AG09309 (cell line): ENCODE measurements around the gene TGM3.

Experiments
- DNase-seq: peaks from one replicate; pipeline ENCODE4 v3.0.0-alpha.2; 2010; ENCODE audit warnings: low read depth
- H3K4me3 ChIP-seq: 2 replicates; pipeline ENCODE4 v1.5.1; 2011; ENCODE audit warnings: mild to moderate bottlenecking, low read depth, low read length, moderate library complexity; ENCODE audit not compliant: control insufficient read depth
- TF ChIP-seq, protein P1 (sequence below): IDR thresholded peaks from 2 replicates; pipeline ENCODE4 v1.5.1; 2011; ENCODE audit warnings: mild to moderate bottlenecking, low read depth, low read length, inconsistent platforms; ENCODE audit not compliant: insufficient read depth, control insufficient read depth; ENCODE audit errors: missing control alignments

The TGM3 gene

DNA sequence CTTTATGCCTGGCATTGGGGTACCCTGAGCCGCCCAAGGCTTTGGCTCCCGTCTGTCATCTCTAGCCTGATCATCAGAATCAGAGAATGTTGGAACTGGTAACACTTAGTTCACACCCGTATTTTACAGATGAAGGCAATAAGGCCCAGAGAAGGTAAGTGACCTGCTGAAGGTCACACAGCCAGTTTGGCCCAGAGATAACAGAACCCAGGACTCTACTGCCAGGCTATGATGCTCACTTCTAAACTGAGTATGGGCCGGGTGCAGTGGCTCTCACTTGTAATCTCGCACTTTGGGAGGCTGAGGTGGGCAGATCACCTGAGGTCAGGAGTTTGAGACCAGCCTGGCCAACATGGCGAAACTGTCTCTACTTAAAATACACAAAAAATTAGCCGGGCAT, 83.1 kb downstream of the TGM3 start:
- H3K4me3 ChIP-seq, result no peak overlapping the region
- DNase-seq, result no peak
- TF ChIP-seq, protein P1, sequence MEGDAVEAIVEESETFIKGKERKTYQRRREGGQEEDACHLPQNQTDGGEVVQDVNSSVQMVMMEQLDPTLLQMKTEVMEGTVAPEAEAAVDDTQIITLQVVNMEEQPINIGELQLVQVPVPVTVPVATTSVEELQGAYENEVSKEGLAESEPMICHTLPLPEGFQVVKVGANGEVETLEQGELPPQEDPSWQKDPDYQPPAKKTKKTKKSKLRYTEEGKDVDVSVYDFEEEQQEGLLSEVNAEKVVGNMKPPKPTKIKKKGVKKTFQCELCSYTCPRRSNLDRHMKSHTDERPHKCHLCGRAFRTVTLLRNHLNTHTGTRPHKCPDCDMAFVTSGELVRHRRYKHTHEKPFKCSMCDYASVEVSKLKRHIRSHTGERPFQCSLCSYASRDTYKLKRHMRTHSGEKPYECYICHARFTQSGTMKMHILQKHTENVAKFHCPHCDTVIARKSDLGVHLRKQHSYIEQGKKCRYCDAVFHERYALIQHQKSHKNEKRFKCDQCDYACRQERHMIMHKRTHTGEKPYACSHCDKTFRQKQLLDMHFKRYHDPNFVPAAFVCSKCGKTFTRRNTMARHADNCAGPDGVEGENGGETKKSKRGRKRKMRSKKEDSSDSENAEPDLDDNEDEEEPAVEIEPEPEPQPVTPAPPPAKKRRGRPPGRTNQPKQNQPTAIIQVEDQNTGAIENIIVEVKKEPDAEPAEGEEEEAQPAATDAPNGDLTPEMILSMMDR, result no peak

DNA sequence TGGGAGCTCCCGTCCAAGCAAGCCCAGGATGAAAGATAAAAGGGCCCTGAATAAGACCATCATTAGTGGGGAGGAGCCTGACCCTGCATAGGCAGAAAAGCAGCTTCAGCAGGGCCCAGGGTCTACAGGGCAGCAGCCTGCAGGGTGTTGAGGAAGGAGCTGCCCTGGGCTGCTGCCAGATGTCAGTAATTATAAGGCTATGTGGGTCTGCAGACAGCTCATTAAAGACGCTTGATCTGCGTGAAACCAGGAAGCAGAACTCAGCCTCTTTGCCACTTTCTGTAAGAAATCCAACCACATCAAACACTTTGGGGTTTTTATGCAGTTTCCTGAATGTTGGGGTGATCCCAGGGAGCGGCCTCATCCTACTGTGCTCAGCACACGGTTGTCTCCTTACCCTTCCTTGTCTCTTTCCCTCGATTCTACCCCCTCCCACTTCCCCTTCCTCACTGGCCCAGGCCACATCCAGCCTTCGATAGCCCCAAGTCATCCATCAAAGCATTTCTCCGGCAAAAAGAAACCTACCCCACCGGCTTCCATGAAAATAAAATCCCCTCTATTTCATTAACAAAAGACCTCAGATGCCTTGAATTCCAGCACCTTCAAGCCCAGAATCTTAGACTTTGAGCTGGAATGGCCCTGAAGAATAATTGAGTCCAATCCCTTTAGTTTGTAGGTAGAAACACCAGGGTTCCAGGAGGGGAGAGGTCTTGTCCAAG, 83.9 kb downstream of the TGM3 start:
- TF ChIP-seq, protein P1, result no peak
- DNase-seq, result no peak
- no peak overlapping the region for H3K4me3 ChIP-seq

DNA sequence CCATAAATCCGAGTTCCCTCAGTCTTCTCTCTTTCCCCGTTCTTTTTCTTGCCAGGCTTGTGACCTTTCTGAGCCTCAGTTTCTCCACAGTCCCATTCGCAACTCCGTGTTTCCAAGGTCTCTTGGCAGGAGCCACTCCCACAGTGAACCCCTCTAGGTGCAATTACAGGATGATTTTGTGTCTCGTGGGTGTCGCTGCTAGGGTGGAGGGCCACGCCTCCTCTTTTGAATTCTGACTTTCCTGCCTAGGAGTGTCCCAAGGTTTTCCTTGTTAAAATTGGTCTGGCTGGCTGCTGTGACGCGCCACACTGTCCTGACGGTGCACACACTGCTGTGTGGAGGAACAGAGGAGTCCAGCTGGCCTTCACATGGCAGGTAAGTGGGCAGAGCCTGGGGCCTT, 84.8 kb downstream of the TGM3 start, which contains the start of gene TGM6:
Gene TGM6 (plus strand): TSS at position 301 of the 400 bp plus-strand sequence. CDS start 68 bp downstream, at position 369.
- H3K4me3 ChIP-seq, result no peak within 1 kb of the TSS
- TF ChIP-seq, protein P1, result no peak
- no peak for DNase-seq

DNA sequence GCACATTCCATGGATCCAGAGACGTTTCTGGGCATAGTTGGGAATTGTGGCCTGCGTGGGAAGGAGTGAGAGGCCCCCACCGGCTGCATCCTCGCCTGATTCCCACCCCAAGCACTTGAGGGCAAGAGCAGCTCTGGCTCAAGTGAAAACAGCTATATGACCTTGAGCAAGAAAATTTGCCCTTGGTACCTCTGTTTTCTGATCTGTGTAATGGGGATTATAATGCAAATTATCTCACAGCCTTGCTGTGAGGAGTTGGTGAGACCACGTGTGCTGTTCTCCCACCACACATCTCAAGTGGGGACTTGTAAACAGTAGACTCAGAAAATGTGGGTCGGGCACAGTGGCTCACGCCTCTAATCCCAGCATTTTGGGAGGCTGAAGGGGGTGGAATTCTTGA, 85.5 kb downstream of the TGM3 start:
- no peak overlapping the region for H3K4me3 ChIP-seq
- no peak for DNase-seq
- TF ChIP-seq, protein P1, result no peak

DNA sequence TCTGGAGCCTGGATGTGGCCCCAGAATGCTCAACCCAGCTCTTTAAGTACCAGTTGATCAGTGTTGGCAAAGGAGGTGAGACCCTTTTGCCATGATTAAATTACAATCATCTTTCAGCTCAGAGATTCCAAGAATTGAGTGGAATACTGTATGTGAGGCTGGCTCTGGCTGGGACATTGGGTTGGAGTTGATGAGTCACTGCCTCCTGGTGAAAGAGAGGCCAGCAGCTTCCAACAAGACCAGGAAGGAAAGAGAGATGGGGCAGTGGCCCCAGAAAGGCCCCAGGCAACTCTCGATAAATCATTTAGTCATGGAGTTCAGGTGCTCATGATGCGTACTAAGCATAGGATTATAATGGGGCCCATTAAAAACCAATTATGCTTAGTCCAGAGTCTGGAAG, 87.0 kb downstream of the TGM3 start:
- no peak for DNase-seq
- TF ChIP-seq, protein P1, result no peak
- no peak overlapping the region for H3K4me3 ChIP-seq

DNA sequence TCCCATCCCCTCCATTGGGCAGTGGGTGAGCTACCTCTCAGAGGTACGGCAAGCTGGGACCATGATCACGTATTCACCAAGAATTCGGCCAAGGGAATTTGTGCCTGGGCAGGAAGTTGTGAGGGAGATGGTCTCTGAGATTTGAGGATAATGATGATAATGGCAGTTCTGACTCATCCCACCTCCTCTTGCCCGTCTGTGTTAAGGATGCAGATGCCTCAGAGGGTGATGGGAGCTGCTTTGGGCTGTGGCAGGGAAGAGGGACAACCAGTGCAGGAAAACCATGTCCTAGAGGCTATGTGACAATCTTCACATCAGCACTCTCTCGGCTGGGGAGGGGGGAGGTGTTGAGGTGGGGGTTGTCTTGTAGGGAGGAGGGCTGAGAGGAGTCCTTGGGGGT, 89.2 kb downstream of the TGM3 start:
- H3K4me3 ChIP-seq, result no peak overlapping the region
- no peak for DNase-seq
- TF ChIP-seq, protein P1, result no peak
